Vagina (tissue), 2 donors: ENCODE data around the gene SREK1IP1.

ENCODE experiments used
- CTCF ChIP-seq, 3 experiments: fragments of 450-650 bp in 2 of 3; fragments of 200-600 bp in 1 of 3; sonication (generic) in 1 of 3; IDR thresholded peaks; one replicate each; pipeline ENCODE4 v1.5.1; 2017 to 2019; ENCODE audit warnings: antibody characterized with exemption in 3 of 3, mild to moderate bottlenecking in 2 of 3, moderate library complexity in 2 of 3
- POLR2AphosphoS5 ChIP-seq, 2 donors: sonication (generic); formaldehyde crosslinking; IDR thresholded peaks; one replicate each; pipeline ENCODE4 v1.9.0; 2017; ENCODE audit warnings: antibody characterized with exemption in 2 of 2, mild to moderate bottlenecking in 2 of 2, low read depth in 1 of 2; ENCODE audit not compliant: insufficient read depth in 1 of 2

DNA sequence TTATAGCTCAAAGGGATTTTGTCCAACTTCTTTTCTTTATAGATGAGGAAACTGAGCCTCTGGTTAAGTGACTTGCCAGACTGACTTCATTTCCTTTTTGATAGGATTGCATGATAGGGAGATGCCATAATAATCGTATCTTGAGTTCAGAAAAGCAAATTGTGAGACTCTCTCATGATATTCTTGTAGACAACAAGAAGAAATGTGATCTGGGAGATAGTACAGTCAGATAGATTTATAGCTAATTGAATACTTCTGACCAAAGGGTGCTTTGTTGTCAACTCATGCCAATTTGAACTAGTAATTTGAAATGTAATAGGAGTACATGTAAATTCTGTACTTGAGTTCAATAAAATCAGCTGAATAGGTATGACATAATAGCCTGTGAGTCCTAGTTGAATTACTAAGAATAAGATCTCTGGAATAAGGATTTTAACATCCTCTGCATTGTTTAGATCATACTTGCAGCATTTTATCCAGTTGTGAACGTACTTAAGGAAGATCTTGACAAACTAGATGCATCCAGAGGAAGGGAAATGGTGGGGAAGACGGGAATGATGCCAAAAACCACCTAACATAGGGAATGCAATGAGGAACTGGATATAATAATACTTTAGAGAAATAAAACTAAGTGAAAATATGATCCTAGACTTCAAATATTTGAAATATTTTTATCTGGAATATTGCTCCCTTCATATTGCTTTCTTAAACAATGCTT lies 25.7 kb upstream of the SREK1IP1 start:
- TF ChIP-seq CTCF (IDR thresholded peaks at IDR 0.05) (no peak), POLR2AphosphoS5 (IDR thresholded peaks at IDR 0.05; ENCODE audit: insufficient read depth in 1 of 2, low read depth in 1 of 2) (no peak)
